Left lobe of liver (tissue), 2 donors: ENCODE results near the gene PLA2G3. TPM values are rescaled to one million over a fixed set of nuclear protein-coding genes. Genes with fewer than 3 reads are reported as not detected.
"Not testable (repeated sequence)": the region's sequence is repeated elsewhere in the genome, so short reads cannot be mapped to it uniquely, and the experiment has no call there.

Source experiments
- ATAC-seq: fragments of 200-7000 bp; cut with Tn5 transposase; one replicate; pipeline ENCODE4 v1.9.1; 2020; ENCODE audit warnings: mild to moderate bottlenecking, moderate library complexity
- DNase-seq: peaks from one replicate; pipeline ENCODE4 v3.0.0-alpha.2; 2020; ENCODE audit warnings: low spot score
- total RNA-seq: library from RNA; stranded (reverse); gene quantifications from one replicate; pipeline ENCODE4 v1.2.1, GENCODE V29; 2021
- donor health status: DM: no; HTN: no; CAD: no; lungs with moderate emphysema.
- donor health status: DM: no; HTN: yes; CAD: no.

Gene PLA2G3
- total RNA-seq, 1 donor from 2014 or later: not detected

GRCh38 chr22:31102441-31103081 lies 37.7 kb downstream of the PLA2G3 start:
- ATAC-seq (no peak), DNase-seq (no peak)

GRCh38 chr22:31100762-31101525 lies 39.4 kb downstream of the PLA2G3 start:
- ATAC-seq (no peak), DNase-seq (no peak)

- no peak for DNase-seq
- no peak for ATAC-seq
Measured at GRCh38 chr22:31099841-31100761, 40.2 kb downstream of the PLA2G3 start.

- no peak for ATAC-seq
- no peak for DNase-seq
Measured at GRCh38 chr22:31099386-31099785, 40.9 kb downstream of the PLA2G3 start.

- DNase-seq (no peak), ATAC-seq (no peak)
Measured at GRCh38 chr22:31098632-31099110, 41.6 kb downstream of the PLA2G3 start.

- DNase-seq (no peak), ATAC-seq (no peak)
Measured at GRCh38 chr22:31097941-31098631, 42.2 kb downstream of the PLA2G3 start.

- DNase-seq, ATAC-seq: not testable (repeated sequence)
Measured at GRCh38 chr22:31097539-31097938, 42.8 kb downstream of the PLA2G3 start.

GRCh38 chr22:31096657-31097279 lies 43.5 kb downstream of the PLA2G3 start:
- DNase-seq (no peak), ATAC-seq (no peak)

- DNase-seq (no peak), ATAC-seq (no peak)
Measured at GRCh38 chr22:31095637-31096249, 44.6 kb downstream of the PLA2G3 start.

- ATAC-seq (no peak), DNase-seq (no peak)
Measured at GRCh38 chr22:31094741-31095140, 45.6 kb downstream of the PLA2G3 start.

GRCh38 chr22:31094021-31094551 lies 46.2 kb downstream of the PLA2G3 start:
- DNase-seq (no peak), ATAC-seq (peak; percentile 14)

GRCh38 chr22:31093086-31093850 lies 47.0 kb downstream of the PLA2G3 start:
- no peak for DNase-seq
- ATAC-seq: no peak

- DNase-seq (no peak), ATAC-seq (no peak)
Measured at GRCh38 chr22:31092161-31092560, 48.1 kb downstream of the PLA2G3 start.

GRCh38 chr22:31091106-31091975 lies 49.0 kb downstream of the PLA2G3 start:
- no peak for ATAC-seq
- DNase-seq: no peak

- DNase-seq: no peak
- ATAC-seq: no peak
Measured at GRCh38 chr22:31090217-31091085, 49.9 kb downstream of the PLA2G3 start.

GRCh38 chr22:31089160-31090100 lies 50.9 kb downstream of the PLA2G3 start:
- ATAC-seq (peak; percentile 61), DNase-seq (peak; percentile 59)
